ENCODE data around the gene TMC3. TPM values are rescaled to one million over a fixed set of nuclear protein-coding genes. Genes with fewer than 3 reads are reported as not detected.

TMC3 gene
- total and polyA plus RNA-seq, 4 donors: 0.11 to 1.9 (median 1.1) TPM

GRCh38 chr15:81291916-81292522 lies 82.0 kb downstream of the TMC3 start:
- Histone ChIP-seq H3K27ac (ENCODE audit: low read depth, low read length) (no peak overlapping the region), H3K36me3 (ENCODE audit: control insufficient read depth, insufficient read depth, low read length) (no peaks in the 10 kb centered on the region), H3K9me3 (ENCODE audit: control insufficient read depth, insufficient read depth, low read length) (no peaks in the 10 kb centered on the region), H3K4me1 (ENCODE audit: control insufficient read depth, insufficient read depth, low read length) (peaks cover 6% of the 10 kb centered on the region), H3K27me3 (ENCODE audit: control insufficient read depth, insufficient read depth, low read length) (no peaks in the 10 kb centered on the region), H3K4me3 (ENCODE audit: low read depth, low read length) (no peak overlapping the region)
- no peak for DNase-seq (ENCODE audit: low read depth in 4 of 6, low spot score in 6 of 6)
- 88% methylated on average over 3 of the region's 5 CpGs for WGBS (ENCODE audit: insufficient coverage)

DNA sequence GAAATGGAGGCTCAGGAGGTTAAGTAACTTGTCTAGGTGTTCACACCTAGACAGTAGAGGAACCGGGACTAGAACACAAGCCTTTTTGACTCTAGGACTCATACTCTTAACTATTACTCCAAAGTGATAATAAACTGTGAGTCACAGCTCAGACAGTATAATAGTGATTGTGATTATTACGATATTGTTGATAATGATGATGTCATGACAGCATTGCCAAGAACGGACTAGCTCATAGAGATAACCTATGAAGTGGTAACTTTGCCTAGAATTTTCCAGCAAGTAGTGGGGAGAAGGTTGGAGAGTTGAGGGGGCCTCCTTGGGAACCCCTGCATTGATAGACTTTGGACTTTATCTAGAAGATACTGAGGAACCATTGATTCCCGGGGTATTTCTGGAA lies 84.1 kb downstream of the TMC3 start:
- Histone ChIP-seq H3K4me3 (ENCODE audit: low read depth, low read length) (no peak overlapping the region), H3K9me3 (ENCODE audit: control insufficient read depth, insufficient read depth, low read length) (no peaks in the 10 kb centered on the region), H3K27ac (ENCODE audit: low read depth, low read length) (no peak overlapping the region), H3K36me3 (ENCODE audit: control insufficient read depth, insufficient read depth, low read length) (no peaks in the 10 kb centered on the region), H3K27me3 (ENCODE audit: control insufficient read depth, insufficient read depth, low read length) (no peaks in the 10 kb centered on the region), H3K4me1 (ENCODE audit: control insufficient read depth, insufficient read depth, low read length) (peaks cover 6% of the 10 kb centered on the region)
- DNase-seq (ENCODE audit: low read depth in 4 of 6, low spot score in 6 of 6): no peak
- WGBS (ENCODE audit: insufficient coverage): 100% methylated on average over 3 of the region's 4 CpGs

GRCh38 chr15:81288616-81289015 lies 85.4 kb downstream of the TMC3 start:
- no peak overlapping the region for H3K4me3 ChIP-seq (ENCODE audit: low read depth, low read length)
- H3K9me3 ChIP-seq (ENCODE audit: control insufficient read depth, insufficient read depth, low read length): no peaks in the 10 kb centered on the region
- DNase-seq (ENCODE audit: low read depth in 4 of 6, low spot score in 6 of 6): no peak
- no peaks in the 10 kb centered on the region for H3K36me3 ChIP-seq (ENCODE audit: control insufficient read depth, insufficient read depth, low read length)
- no peaks in the 10 kb centered on the region for H3K27me3 ChIP-seq (ENCODE audit: control insufficient read depth, insufficient read depth, low read length)
- WGBS (ENCODE audit: insufficient coverage): 100% methylated on average over 3 of the region's 8 CpGs
- H3K27ac ChIP-seq (ENCODE audit: low read depth, low read length): no peak overlapping the region
- no peaks in the 10 kb centered on the region for H3K4me1 ChIP-seq (ENCODE audit: control insufficient read depth, insufficient read depth, low read length)

DNA sequence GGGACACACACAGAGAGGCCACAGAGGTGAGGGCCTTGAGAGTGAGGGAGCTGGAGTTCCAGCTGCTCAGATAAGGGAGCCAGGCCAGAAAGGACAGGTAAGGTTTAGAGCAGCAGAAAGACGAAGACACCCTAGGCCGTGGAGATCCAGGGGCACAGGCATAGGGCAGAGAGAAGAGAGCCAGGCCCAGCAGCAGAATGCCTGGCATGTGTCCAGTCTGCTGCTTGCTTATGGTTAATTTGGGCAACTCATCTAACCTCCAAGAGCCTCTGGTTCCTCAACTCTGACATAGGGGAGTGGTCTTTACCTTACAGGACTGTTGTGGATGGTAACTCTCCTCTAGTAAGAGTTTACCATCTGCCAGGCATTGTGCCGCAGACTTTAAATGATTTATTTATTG lies 86.0 kb downstream of the TMC3 start:
- 83% methylated on average over 2 of the region's 3 CpGs for WGBS (ENCODE audit: insufficient coverage)
- H3K27ac ChIP-seq (ENCODE audit: low read depth, low read length): no peak overlapping the region

GRCh38 chr15:81286621-81287121 lies 87.3 kb downstream of the TMC3 start:
- DNase-seq (ENCODE audit: low read depth in 4 of 6, low spot score in 6 of 6): no peak
- H3K27ac ChIP-seq (ENCODE audit: low read depth, low read length): no peak overlapping the region
- 90% methylated on average over 1 of the region's 2 CpGs for WGBS (ENCODE audit: insufficient coverage)

More for the DNA sequence above, 86.0 kb downstream of the TMC3 start:
- DNase-seq (ENCODE audit: low read depth in 4 of 6, low spot score in 6 of 6): no peak
- Histone ChIP-seq H3K9me3 (ENCODE audit: control insufficient read depth, insufficient read depth, low read length) (no peaks in the 10 kb centered on the region), H3K4me3 (ENCODE audit: low read depth, low read length) (no peak overlapping the region), H3K36me3 (ENCODE audit: control insufficient read depth, insufficient read depth, low read length) (no peaks in the 10 kb centered on the region), H3K27me3 (ENCODE audit: control insufficient read depth, insufficient read depth, low read length) (no peaks in the 10 kb centered on the region), H3K4me1 (ENCODE audit: control insufficient read depth, insufficient read depth, low read length) (no peaks in the 10 kb centered on the region)

GRCh38 chr15:81285461-81285860 lies 88.6 kb downstream of the TMC3 start:
- peaks cover 3% of the 10 kb centered on the region for H3K36me3 ChIP-seq (ENCODE audit: control insufficient read depth, insufficient read depth, low read length)
- 88% methylated on average over 4 of the region's 6 CpGs for WGBS (ENCODE audit: insufficient coverage)

More at GRCh38 chr15:81286621-81287121, 87.3 kb downstream of the TMC3 start:
- H3K36me3 ChIP-seq (ENCODE audit: control insufficient read depth, insufficient read depth, low read length): peaks cover 3% of the 10 kb centered on the region
- no peaks in the 10 kb centered on the region for H3K4me1 ChIP-seq (ENCODE audit: control insufficient read depth, insufficient read depth, low read length)
- no peaks in the 10 kb centered on the region for H3K27me3 ChIP-seq (ENCODE audit: control insufficient read depth, insufficient read depth, low read length)
- H3K9me3 ChIP-seq (ENCODE audit: control insufficient read depth, insufficient read depth, low read length): no peaks in the 10 kb centered on the region
- H3K4me3 ChIP-seq (ENCODE audit: low read depth, low read length): no peak overlapping the region

DNA sequence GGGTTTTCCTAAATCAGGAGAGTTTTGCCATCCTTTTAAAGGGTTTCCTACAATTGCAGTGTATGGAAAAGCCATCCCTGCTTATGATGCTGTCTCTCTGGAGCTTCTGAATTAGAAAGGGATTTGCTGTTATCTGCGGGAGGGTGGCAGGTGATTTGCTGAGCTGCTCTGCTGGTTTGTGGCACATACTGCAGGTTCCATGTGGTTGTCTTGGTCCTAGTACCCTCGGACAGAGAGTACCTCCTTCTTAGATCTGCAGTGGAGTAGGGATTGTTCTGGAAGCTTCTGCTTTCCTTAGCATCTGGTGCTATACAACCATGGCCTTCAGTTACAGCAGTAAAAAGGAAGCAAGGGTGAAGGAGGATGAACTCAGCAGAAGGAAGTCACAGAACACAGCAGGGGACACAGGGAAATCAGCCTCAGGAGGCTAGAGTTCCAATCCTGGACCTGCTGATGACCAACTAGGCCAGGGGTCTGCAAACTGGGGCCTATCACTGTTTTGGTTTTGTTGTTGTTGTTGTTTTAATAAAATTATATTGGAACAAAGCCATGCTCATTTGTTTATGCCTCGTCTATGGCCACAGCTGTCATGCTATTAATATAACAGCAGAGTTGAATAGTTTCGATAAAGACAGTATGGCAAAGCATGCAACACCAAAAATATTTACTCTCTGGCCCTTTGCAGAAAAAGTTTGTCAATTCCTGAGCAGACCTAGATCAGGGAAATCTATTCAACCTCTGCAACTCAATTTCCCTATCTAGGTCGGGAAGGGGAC lies 89.6 kb downstream of the TMC3 start:
- H3K4me3 ChIP-seq (ENCODE audit: low read depth, low read length): no peak overlapping the region
- no peak overlapping the region for H3K27ac ChIP-seq (ENCODE audit: low read depth, low read length)
- no peaks in the 10 kb centered on the region for H3K9me3 ChIP-seq (ENCODE audit: control insufficient read depth, insufficient read depth, low read length)
- DNase-seq (ENCODE audit: low read depth in 4 of 6, low spot score in 6 of 6): no peak
- H3K4me1 ChIP-seq (ENCODE audit: control insufficient read depth, insufficient read depth, low read length): peaks cover 4% of the 10 kb centered on the region
- 77% methylated on average over 2 of the region's 5 CpGs for WGBS (ENCODE audit: insufficient coverage)
- H3K27me3 ChIP-seq (ENCODE audit: control insufficient read depth, insufficient read depth, low read length): no peaks in the 10 kb centered on the region
- H3K36me3 ChIP-seq (ENCODE audit: control insufficient read depth, insufficient read depth, low read length): peaks cover 3% of the 10 kb centered on the region

More at GRCh38 chr15:81285461-81285860, 88.6 kb downstream of the TMC3 start:
- H3K9me3 ChIP-seq (ENCODE audit: control insufficient read depth, insufficient read depth, low read length): no peaks in the 10 kb centered on the region
- no peak for DNase-seq (ENCODE audit: low read depth in 4 of 6, low spot score in 6 of 6)
- peaks cover 4% of the 10 kb centered on the region for H3K4me1 ChIP-seq (ENCODE audit: control insufficient read depth, insufficient read depth, low read length)
- no peak overlapping the region for H3K27ac ChIP-seq (ENCODE audit: low read depth, low read length)
- no peak overlapping the region for H3K4me3 ChIP-seq (ENCODE audit: low read depth, low read length)
- no peaks in the 10 kb centered on the region for H3K27me3 ChIP-seq (ENCODE audit: control insufficient read depth, insufficient read depth, low read length)

DNA sequence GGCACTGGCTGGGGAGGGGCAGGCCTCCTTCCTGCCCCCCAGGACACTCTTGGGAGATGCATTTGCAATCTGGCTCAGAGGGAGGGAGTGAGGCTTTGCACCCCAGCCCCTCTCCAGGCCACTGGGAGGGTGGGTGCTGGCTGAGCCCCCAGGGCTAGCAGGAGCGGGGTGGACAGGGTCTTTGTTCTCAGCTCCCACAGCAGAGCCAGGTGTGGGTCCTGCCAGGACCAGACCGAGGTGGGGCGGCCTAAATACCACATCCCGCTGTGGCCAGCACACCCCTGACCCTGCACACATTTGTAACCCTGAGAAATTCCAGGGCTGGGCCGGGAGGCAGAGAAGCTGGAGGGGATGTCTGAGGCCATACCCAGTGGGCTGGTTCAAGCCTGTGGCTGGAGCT lies 91.1 kb downstream of the TMC3 start:
- Histone ChIP-seq H3K9me3 (ENCODE audit: control insufficient read depth, insufficient read depth, low read length) (no peaks in the 10 kb centered on the region), H3K27ac (ENCODE audit: low read depth, low read length) (no peak overlapping the region), H3K27me3 (ENCODE audit: control insufficient read depth, insufficient read depth, low read length) (no peaks in the 10 kb centered on the region), H3K36me3 (ENCODE audit: control insufficient read depth, insufficient read depth, low read length) (peaks cover 3% of the 10 kb centered on the region), H3K4me3 (ENCODE audit: low read depth, low read length) (no peak overlapping the region), H3K4me1 (ENCODE audit: control insufficient read depth, insufficient read depth, low read length) (peaks cover 4% of the 10 kb centered on the region)
- WGBS (ENCODE audit: insufficient coverage): 88% methylated on average over 4 of the region's 5 CpGs
- no peak for DNase-seq (ENCODE audit: low read depth in 4 of 6, low spot score in 6 of 6)

DNA sequence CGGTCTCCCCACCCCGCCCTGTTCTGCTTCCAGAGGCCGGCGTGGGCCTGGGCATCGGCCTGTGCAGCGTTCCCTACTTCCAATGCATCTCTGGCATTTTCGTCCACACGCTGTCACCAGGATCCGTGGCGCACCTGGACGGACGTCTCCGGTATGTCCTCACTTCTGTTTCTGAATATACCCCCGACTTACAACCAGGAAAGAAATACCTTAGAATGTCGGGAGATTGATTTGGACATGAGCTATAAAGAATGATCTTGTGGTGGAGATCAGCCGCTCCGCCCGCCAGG lies 91.5 kb downstream of the TMC3 start:
- Histone ChIP-seq H3K27me3 (ENCODE audit: control insufficient read depth, insufficient read depth, low read length) (no peaks in the 10 kb centered on the region), H3K4me1 (ENCODE audit: control insufficient read depth, insufficient read depth, low read length) (peaks cover 4% of the 10 kb centered on the region), H3K36me3 (ENCODE audit: control insufficient read depth, insufficient read depth, low read length) (peaks cover 3% of the 10 kb centered on the region), H3K9me3 (ENCODE audit: control insufficient read depth, insufficient read depth, low read length) (no peaks in the 10 kb centered on the region), H3K27ac (ENCODE audit: low read depth, low read length) (no peak overlapping the region), H3K4me3 (ENCODE audit: low read depth, low read length) (no peak overlapping the region)
- DNase-seq (ENCODE audit: low read depth in 4 of 6, low spot score in 6 of 6): no peak
- 92% methylated on average over 12 of the region's 18 CpGs for WGBS (ENCODE audit: insufficient coverage)
